HG02642 (cell line): Measurements from ENCODE around the gene FBXW7.
A peak's percentile ranks its signal among the peaks of the same experiment; 100 is the strongest.

Experiments used
- ATAC-seq: cut with Tn5 transposase; IDR thresholded peaks from one replicate; pipeline ENCODE4 v1.9.1; 2021; ENCODE audit warnings: mild to moderate bottlenecking; ENCODE audit not compliant: unreplicated experiment, poor library complexity

The FBXW7 gene

GRCh38 chr4:152382057-152382785, 153.7 kb downstream of the FBXW7 start:
- no peak for ATAC-seq

DNA sequence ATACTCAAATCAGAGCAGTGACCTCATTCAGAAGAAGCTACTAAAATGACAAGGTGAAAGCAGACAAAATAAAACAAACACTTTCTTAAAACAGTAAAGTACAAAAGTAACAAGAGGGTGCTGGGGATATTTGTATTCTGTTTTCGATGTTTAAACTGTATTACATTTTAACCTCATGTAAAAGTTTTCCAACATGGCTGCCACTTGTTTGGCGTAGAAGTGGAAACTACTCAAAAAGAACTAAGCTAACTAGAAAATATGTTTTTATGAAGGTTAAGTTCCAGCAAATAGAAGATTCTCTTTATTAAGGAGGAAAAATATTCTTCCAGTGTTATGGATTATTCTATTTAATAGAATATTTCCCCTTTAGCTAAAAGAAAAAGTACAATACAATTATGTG, 155.0 kb downstream of the FBXW7 start:
- ATAC-seq, result no peak

GRCh38 chr4:152380185-152380584, 155.7 kb downstream of the FBXW7 start:
- ATAC-seq, result no peak

DNA sequence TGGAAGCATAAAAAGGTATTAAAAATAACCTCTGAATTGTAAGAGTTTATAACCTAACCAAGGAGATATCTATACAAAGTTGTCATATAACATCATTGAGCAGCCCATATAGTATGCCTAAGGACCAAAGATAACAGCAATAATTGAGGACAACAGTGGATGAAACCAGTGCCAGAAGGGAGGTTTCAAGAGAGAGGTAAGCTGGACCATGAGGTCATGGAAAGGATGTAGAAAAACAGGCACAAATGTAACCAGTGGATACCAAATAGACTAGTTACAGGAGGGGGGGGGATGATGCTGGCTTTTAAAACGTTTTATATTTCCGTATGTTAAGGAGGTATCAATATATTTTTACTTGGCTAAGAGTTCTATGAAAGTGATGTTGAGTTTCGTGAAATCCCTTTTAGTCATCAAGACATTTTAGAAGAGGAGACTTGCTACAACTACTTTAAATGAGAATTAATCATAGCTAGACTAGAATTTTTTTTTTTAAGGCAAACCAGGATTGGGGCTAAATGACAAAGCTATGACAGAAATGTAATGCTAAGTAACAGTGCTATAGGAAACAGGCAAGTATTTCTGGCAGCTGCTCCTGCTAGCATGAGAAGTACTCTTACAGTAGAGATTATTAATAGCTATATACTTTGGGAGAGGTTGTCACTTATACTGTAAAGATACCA, 161.1 kb downstream of the FBXW7 start:
- peak; percentile 45 for ATAC-seq

- ATAC-seq, result no peak
Measured at GRCh38 chr4:152374153-152374552, 161.7 kb downstream of the FBXW7 start.

DNA sequence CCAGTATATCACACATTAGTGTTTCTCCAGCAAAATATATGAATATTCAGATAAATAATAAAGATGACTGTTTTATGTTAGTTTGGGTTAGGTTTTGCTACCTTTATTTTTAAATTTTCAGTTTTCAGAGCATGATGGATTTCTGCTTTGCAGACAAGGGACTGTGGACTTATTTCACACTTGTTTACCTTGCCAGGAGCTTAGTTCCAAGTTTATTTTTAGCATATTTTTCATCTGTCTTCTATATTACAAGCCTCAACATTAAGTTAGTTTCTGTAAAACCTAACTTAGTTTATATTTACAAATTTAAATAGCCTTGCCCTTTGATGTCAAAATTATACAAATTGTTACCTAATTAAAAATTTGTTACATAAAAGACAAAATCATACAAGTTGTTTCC, 163.4 kb downstream of the FBXW7 start:
- no peak for ATAC-seq

DNA sequence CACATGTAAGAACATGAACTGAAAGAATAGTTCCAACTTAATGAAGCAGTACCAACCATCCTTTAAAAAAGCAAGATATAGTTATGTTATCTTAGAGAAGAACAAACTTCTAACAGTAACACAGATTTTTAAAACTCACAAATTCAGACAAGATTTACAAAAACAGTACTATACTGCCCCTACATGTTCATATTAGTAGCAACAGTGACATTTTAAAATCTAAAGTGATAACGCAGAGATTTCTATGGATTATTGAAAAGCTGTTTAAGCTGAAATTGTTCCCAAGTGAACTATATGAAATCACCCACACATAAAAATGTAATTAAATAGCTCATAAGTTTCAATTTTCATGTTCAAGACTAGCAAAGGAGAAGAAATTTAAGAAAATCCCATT, 166.0 kb downstream of the FBXW7 start:
- ATAC-seq, result no peak

GRCh38 chr4:152369203-152369901, 166.5 kb downstream of the FBXW7 start:
- ATAC-seq, result no peak

GRCh38 chr4:152368001-152368400, 167.9 kb downstream of the FBXW7 start:
- no peak for ATAC-seq

- no peak for ATAC-seq
Measured at GRCh38 chr4:152364883-152365282, 171.0 kb downstream of the FBXW7 start.

DNA sequence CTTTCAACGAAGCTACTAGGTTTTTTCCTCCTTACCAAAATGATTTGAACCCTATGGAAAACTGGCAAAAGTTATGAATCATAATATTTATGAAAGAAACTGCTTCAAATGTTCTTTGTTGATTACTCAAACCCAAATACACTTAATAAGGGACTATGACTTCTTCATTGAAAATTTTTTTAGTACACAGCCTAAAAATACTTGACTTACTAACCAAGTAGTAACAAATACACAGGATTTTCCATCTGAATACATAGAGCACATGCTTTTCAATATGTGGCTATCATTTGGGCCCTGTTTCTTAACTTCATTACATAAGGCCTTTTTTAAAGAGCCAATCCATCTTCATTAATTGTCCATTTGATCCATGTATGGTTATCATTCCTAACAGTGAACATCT, 171.5 kb downstream of the FBXW7 start:
- ATAC-seq, result no peak

DNA sequence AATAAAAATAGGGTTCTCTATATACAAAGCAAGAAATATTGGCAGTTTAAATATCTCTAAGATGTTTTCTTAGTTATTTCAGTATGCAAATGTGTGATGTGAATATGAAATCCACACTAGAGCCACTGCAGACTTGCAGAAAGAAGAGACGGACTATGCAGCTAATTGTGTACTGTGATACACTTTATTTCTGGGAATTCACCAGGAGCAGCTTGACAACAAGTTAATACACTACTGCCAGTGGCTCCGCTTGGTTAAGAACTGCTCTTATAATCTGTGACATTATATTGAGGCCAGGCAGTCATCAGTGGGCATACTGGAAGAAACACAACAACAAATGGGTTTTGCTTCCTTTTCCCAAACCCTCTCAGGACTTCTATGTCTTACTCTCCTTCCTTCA, 172.0 kb downstream of the FBXW7 start:
- no peak for ATAC-seq

GRCh38 chr4:152363086-152363485, 172.8 kb downstream of the FBXW7 start:
- no peak for ATAC-seq

GRCh38 chr4:152360045-152360410, 175.9 kb downstream of the FBXW7 start:
- ATAC-seq, result peak; percentile 54

DNA sequence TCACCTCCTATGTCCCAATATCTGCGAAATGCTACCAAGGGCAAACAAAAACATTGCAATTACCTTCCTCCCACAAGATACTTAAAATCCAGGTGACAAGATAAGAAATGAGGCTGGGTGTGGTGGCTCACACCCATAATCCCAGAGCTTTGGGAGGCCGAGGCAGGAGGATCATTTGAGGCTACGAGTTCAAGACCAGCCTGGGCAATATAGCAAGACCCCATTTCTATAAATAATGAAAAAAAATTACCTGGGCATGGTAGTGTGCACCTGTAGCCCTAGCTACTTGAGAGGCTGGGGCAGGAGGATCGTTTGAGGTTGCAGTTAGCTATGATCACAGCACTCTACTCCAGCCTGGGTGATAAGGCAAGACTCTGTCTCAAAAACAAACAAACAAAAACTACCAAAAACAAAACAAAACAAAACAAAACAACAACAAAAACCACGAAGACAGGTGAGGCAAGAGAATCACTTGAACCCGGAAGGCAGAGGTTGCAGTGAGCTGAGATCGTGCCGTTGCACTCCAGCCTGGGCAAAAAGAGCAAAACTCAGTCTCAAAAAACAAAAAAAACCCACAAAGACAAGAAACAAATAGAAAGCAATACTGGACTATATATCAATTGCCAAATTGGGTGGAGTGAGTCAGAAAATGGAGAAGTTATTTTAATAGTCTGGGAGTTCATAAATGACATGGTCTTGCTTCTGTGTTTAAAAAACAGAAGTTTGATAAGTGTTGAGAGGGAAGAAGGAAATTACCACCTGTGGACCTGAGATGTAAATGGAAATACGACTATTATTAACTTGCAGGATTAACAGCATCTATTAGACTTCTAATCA, 176.5 kb downstream of the FBXW7 start:
- ATAC-seq, result peak; percentile 57

DNA sequence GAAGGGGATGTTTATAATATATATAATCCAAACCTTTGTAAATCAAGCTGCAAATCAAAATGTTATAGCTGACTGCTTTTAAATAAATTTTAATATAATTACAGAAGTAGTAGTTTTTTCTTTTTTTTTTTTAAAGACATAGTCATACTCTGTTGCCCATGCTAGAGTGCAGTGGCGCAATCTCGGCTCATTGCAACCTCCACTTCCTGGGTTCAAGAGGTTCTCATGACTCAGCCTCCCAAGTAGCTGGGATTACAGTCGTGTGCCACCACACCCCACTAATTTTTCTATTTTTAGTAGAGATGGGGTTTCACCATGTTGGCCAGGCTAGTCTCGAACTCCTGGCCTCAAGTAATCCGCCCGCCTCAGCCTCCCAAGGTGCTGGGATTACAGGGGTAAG, 178.7 kb downstream of the FBXW7 start:
- no peak for ATAC-seq

DNA sequence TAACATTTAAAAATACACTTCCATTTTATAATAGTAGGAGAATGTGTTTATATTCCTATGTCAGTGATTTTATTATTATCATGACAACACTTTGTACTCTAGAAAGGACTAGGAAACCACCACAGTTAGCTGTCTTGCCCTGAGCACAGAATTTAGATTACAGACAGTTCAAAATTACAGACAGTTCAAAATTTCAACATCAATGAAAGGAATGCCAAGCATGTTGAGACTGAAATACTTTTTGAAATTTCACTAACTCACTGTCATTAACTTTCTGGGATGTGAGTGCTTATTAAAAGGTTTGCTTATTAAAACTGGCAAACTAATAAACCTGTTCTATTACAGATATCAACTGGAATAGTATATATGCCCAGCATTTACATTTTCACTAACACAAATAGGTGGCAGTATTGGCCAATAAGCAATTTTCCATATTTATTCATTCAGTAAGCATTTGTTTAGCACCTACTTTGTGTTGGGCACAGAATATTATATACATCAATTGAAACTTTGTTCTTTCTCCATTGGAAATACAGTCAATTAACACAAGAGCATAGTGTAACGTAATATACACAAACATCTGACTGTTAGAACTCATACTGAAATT, 179.4 kb downstream of the FBXW7 start:
- ATAC-seq, result no peak

DNA sequence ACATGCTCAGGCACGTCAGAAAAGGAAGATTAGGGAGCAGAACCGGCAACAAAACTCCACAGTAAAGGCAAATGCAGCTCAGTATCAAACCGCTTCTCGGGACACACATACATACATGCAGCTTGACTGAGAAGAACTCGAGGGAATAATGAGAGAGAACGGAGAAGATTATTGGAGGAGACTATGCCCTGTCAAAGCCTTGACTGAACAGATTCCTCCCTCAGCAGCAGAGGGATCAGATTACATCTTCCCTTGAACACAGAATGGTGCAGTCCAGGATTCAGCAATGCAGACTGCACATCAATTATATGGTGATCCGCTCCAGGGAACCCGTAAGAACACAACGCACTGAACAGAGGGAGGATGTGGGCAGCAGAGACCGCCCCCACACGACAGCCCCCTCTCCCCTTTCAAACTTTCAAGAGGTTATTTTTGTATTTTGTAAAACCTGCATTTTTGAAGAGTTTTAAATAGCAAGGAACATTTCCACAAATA, 183.2 kb downstream of the FBXW7 start:
- ATAC-seq, result peak; percentile 73

DNA sequence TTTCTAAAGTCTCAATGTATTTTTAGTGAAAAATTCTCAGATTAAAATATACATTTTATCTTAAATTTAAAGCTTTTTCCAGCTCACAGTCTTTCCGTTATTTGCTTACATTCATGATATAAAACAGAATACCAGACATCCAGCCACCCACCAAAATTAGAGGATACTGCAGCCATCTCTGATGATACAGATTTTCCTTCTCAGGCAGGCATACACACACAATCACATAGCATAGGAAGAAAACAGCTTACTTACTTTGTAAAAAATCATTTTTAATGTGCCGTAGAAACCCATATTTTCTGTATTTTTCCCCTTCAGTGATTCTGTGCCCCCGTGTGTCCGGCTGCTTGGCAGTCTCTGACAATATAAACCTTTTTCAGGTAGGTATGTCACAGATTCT, 183.7 kb downstream of the FBXW7 start:
- peak; percentile 18 for ATAC-seq

GRCh38 chr4:152351080-152351479, 184.8 kb downstream of the FBXW7 start:
- ATAC-seq, result no peak
